Measurements from ENCODE around the gene MARCHF5. TPM values are rescaled to one million over a fixed set of nuclear protein-coding genes. Genes with fewer than 3 reads are reported as not detected.

The MARCHF5 gene
- total and polyA plus RNA-seq, 12 donors = 10.0 to 61.9 (median 20.8) TPM

DNA sequence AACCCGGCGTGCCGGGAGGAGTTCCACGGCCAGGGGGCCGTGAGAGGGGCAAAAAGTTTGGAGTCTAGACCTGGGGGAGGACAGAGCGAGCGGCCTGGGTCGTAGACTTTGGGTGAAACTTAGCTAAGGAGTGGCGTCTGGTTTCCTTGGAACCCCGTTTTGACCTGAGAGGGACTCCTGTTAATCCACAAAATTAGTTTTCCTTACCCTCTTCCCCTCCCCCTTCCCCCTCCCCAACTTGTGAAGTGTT, 574 bp downstream of the MARCHF5 start:
- DNase-seq = peak in 4 of 7 donors; percentile 27 to 43 (median 33)
- H3K27me3 ChIP-seq = no peaks in the 10 kb centered on the region
- no peak for TF ChIP-seq POLR2A (IDR thresholded peaks at IDR 0.05)
- TF ChIP-seq, protein P1, sequence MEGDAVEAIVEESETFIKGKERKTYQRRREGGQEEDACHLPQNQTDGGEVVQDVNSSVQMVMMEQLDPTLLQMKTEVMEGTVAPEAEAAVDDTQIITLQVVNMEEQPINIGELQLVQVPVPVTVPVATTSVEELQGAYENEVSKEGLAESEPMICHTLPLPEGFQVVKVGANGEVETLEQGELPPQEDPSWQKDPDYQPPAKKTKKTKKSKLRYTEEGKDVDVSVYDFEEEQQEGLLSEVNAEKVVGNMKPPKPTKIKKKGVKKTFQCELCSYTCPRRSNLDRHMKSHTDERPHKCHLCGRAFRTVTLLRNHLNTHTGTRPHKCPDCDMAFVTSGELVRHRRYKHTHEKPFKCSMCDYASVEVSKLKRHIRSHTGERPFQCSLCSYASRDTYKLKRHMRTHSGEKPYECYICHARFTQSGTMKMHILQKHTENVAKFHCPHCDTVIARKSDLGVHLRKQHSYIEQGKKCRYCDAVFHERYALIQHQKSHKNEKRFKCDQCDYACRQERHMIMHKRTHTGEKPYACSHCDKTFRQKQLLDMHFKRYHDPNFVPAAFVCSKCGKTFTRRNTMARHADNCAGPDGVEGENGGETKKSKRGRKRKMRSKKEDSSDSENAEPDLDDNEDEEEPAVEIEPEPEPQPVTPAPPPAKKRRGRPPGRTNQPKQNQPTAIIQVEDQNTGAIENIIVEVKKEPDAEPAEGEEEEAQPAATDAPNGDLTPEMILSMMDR (IDR thresholded peaks at IDR 0.05) = no peak
- intact Hi-C loops (cut with DNase I) = loop anchor here (5.0 to 10.0 kb wide), 3 partner anchors 49 to 207 kb away; no protein-coding TSS in a partner anchor
- H3K4me3 ChIP-seq = peak overlapping the region; percentile 56 to 86 (median 81)
- H3K9me3 ChIP-seq (replicated peaks in 1 of 3) = no peaks in the 10 kb centered on the region
- H3K36me3 ChIP-seq (replicated peaks in 1 of 2) = peaks cover 0 to 13% of the 10 kb centered on the region in 2 donors
- H3K27ac ChIP-seq = peak overlapping the region; percentile 94 to 99 (median 97)
- 0 to 1% (median 0%) methylated on average over 3 to 10 of the region's 10 CpGs for WGBS, 4 donors
- peaks cover 9 to 24% of the 10 kb centered on the region in 2 donors for H3K4me1 ChIP-seq (replicated peaks in 1 of 2)

DNA sequence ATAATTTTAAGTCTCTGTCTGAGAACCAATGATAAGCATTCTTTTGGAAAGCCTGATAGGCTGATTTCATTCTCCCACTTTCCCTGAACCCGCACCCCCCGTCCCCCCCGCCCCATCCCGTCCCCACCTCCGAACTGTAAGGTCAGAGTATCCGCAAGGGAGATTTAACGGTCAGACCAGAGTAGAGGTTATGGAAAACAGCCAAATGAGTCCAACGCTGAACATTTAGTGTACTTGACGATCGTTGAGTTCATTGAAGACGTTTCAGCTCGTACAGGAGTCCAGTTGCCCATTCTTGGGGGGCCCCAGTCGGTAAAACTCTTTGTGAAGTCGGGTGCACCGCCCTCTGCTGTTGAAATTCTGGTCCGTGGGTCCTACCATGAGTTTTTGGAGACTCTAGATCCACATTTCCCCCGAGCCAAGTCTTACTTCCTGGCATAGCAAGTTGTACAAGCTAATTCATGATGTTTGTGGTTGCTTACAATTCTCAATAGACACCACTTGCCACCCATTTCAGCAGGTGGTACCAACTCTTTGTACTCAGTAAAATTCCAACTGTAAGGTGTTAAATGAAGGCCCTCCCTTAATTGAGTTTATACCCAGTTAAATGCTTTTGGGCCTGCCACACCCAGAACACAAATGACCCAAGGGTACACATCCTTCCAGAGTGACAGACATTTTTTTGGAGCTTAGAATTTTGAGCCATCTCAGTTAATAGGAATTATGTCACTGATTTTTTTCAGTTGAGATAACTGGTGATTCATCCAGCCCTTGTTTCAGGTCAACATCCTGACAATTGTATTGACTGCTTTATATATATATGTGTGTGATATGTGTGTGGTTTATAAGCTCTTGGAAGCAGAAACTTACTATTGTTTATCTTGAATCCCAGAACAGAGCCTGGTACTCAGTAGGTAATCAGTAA, 1.2 kb downstream of the MARCHF5 start:
- WGBS, 4 donors = 0 to 1% (median 1%) methylated on average over 11 to 17 of the region's 17 CpGs
- no peaks in the 10 kb centered on the region for H3K9me3 ChIP-seq (replicated peaks in 1 of 3)
- peak in 1 of 2 donors; percentile 29 for TF ChIP-seq POLR2A (IDR thresholded peaks at IDR 0.05)
- TF ChIP-seq, protein P1 (IDR thresholded peaks at IDR 0.05) = peak; percentile 14 to 53 (median 42)
- peaks cover 9 to 24% of the 10 kb centered on the region in 2 donors for H3K4me1 ChIP-seq (replicated peaks in 1 of 2)
- H3K4me3 ChIP-seq = peak overlapping the region in 2 of 4 donors; percentile 84 to 86
- H3K27ac ChIP-seq = peak overlapping the region; percentile 62 to 99 (median 97)
- no peaks in the 10 kb centered on the region for H3K27me3 ChIP-seq
- peak; percentile 49 to 85 (median 64) for DNase-seq
- H3K36me3 ChIP-seq (replicated peaks in 1 of 2) = peaks cover 0 to 13% of the 10 kb centered on the region in 2 donors
- intact Hi-C loops (cut with DNase I) = loop anchor here (5.0 to 10.0 kb wide), 3 partner anchors 50 to 207 kb away; no protein-coding TSS in a partner anchor

DNA sequence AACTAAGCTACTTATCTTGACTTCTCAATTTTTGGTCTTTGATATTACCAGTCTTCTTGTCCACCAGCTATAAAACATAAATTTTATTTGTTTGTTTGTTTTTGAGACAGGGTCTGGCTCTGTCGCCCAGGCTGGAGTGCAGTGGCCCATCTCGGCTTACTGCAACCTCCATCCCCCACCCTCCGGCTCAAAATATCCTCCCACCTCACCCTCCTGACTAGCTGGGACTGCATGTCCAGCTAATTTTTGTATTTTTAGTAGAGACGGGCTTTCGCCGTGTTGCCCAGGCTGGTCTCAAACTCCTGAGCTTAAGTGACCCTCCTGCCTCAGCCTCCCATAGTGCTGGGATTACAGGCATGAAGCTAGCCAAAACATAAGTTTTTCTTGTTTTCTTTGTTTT, 7.5 kb downstream of the MARCHF5 start:
- Histone ChIP-seq H3K36me3 (replicated peaks in 1 of 2) (peaks cover 0 to 9% of the 10 kb centered on the region in 2 donors), H3K4me1 (replicated peaks in 1 of 2) (peaks cover 0 to 7% of the 10 kb centered on the region in 2 donors), H3K27ac (no peak overlapping the region), H3K9me3 (replicated peaks in 1 of 3) (no peaks in the 10 kb centered on the region), H3K4me3 (no peak overlapping the region), H3K27me3 (no peaks in the 10 kb centered on the region)
- WGBS, 4 donors = 70 to 82% (median 81%) methylated on average over 6 of the region's 6 CpGs
- no peak for DNase-seq
- intact Hi-C loops (cut with DNase I) = loop anchor here (10.0 kb wide), 2 partner anchors 136 to 214 kb away; no protein-coding TSS in a partner anchor
- no peak for TF ChIP-seq POLR2A (IDR thresholded peaks at IDR 0.05)
- TF ChIP-seq, protein P1 (IDR thresholded peaks at IDR 0.05) = no peak

DNA sequence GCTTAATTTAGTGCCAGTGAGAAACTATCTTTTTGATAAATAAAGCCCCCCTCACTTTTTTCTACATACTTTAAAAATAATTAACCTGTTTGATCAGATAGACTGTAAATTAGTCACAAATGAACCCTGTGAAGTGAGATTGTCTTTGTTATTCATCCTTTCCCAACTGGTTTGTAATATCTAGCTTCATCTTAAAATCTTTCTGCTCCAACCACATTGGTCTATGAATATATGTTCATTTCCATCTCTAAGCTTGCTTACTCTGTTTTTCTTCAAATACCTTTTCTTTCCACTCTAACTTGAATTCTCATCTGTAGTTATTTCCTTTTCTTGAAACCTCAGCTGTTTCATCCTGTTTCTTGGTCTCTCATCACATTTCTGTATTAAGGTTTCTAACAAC, 12.1 kb downstream of the MARCHF5 start:
- Histone ChIP-seq H3K4me3 (no peak overlapping the region), H3K27me3 (no peaks in the 10 kb centered on the region), H3K27ac (no peak overlapping the region), H3K36me3 (replicated peaks in 1 of 2) (no peaks in the 10 kb centered on the region), H3K9me3 (replicated peaks in 1 of 3) (no peaks in the 10 kb centered on the region), H3K4me1 (replicated peaks in 1 of 2) (peaks cover 0 to 21% of the 10 kb centered on the region in 2 donors)
- intact Hi-C loops (cut with DNase I) = no loop called here
- TF ChIP-seq, protein P1 (IDR thresholded peaks at IDR 0.05) = no peak
- no peak for TF ChIP-seq POLR2A (IDR thresholded peaks at IDR 0.05)
- DNase-seq = no peak

Data from adrenal gland (tissue), 12 donors.